C4-2B (cell line): ENCODE results near the gene ITGB2.

Source experiments
- H3K27ac ChIP-seq: fragments of 450-650 bp; 2 replicates; pipeline ENCODE4 v1.5.1; 2017
- ZFX ChIP-seq: fragments of 450-650 bp; IDR thresholded peaks from 2 replicates; pipeline ENCODE4 v1.6.1; 2017
- TF ChIP-seq, protein P1 (sequence below): fragments of 450-650 bp; conservative IDR thresholded peaks from 2 replicates; pipeline ENCODE4 v1.5.1; 2017; ENCODE audit warnings: mild to moderate bottlenecking

Gene ITGB2

DNA sequence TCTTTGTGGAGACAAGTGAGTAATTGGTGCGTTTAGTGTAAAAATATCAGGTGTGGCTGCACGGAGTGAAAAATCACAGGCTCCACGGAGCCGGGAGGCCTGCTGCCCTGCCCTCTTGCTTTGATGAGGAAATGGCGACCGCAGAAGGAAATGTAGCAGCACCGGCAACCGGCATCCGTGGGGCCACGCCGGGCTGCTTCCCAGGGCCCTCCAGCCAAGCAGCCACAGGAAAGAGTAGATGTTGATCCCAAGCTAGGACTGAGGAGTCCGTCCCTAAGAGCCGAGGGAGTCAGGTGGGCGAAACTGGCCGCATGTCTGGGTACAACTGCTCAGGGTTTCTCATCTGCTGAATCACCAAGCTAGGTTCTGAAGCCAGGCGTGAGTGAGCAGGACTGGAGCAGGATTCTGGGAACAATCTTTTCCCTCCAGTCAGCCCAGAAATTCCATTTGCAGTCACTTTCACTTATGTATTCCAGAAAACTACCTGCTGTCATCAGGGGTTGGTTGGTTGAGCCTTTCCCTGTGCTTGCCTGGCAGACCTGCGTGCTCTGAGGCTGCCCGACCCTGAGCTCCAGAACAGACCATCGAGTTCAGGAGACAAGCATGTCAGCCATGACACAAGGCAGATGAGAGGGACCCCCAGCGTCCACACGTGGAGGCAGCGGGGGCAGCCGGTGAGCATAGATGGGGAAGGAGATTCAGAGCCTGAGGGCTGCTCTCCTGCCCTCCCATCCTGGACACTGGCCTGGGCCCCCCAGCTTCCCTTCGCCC, 5.8 kb upstream of the ITGB2 start:
- no peak overlapping the region for H3K27ac ChIP-seq

DNA sequence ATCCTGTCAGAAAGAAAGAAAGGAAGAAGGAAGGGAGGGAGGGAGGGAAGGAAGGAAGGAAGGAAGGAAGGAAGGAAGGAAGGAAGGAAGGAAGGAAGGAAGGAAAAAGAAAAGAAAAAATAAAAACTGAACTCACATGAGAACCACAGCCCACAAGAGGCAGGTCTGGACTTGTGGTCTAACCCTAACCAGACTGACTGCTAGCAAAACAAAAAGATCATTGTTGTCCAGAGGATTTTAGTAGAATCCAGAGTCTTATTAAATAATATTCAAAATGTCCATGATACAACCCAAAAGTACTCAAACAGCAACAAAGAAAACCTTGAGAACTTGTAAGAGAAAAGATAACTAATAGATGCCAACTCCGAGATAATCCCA, 4.7 kb upstream of the ITGB2 start:
- TF ChIP-seq ZFX, result no peak
- TF ChIP-seq, protein P1, sequence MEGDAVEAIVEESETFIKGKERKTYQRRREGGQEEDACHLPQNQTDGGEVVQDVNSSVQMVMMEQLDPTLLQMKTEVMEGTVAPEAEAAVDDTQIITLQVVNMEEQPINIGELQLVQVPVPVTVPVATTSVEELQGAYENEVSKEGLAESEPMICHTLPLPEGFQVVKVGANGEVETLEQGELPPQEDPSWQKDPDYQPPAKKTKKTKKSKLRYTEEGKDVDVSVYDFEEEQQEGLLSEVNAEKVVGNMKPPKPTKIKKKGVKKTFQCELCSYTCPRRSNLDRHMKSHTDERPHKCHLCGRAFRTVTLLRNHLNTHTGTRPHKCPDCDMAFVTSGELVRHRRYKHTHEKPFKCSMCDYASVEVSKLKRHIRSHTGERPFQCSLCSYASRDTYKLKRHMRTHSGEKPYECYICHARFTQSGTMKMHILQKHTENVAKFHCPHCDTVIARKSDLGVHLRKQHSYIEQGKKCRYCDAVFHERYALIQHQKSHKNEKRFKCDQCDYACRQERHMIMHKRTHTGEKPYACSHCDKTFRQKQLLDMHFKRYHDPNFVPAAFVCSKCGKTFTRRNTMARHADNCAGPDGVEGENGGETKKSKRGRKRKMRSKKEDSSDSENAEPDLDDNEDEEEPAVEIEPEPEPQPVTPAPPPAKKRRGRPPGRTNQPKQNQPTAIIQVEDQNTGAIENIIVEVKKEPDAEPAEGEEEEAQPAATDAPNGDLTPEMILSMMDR, result no peak
- H3K27ac ChIP-seq, result no peak overlapping the region

More for the DNA sequence above, 5.8 kb upstream of the ITGB2 start:
- no peak for TF ChIP-seq ZFX
- TF ChIP-seq, protein P1, result no peak

DNA sequence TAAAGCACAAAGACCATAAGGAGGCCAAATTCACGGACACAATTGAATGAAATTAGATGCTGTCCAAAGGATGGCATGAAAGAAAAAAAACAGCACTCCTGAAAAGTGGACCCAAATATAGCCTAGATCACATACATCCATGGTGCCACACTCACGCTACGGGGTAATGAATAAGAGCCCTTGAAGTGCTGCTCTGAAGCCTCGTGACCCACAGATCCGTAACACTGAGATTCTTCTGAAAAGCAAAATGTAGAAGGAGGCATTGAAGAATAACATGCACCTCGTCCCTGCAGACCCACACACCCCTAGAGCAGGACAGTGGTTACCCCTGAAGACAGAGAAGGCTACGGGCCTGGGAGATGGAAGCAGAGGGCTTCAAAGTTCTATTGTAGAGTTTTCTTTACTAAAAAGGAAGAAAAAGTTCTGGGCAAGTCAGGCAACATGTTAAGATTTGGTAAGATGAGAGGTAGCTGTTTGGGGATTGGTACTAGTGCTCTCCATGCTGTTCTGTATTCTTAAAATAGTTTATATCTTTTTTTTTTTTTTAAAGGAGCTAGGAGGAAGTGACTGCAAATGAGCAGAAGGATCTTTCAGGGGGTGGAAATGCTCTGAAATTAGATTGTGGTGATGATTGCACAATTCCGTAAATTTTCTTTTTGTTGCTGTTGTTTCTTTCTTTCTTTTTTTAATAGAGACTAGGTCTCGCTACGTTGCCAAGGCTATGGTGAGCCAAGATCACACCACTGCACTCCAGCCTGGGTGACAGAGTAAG, 4.1 kb upstream of the ITGB2 start:
- no peak for TF ChIP-seq ZFX
- TF ChIP-seq, protein P1, result no peak
- H3K27ac ChIP-seq, result no peak overlapping the region

DNA sequence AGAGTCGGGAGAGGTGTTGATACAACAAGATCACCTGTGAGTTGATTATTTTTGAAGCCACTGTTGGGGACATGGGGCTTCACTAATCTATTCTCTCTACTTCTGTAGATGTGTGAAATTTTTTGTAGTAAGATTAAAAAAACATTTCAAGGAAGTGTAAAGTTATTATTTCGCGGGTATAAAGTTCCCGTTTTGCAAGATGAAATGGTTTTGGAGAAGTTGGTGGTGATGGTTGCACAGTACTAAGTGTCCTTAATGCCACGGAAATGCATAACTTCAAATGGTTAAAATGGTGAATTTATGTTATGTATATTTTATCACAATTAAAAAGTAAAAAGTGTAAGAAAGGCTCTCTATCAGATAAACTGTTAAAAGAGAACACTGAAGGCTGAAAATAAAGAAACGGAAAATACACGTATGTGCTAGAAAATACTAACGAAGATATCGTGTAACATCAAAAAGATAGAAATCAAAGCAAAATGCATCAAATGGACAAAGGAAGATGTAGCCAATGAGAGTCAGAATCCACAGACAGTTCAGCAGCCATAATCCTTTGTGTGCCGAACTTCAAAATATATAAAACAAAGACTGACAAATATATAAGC, 2.9 kb upstream of the ITGB2 start:
- H3K27ac ChIP-seq, result no peak overlapping the region

DNA sequence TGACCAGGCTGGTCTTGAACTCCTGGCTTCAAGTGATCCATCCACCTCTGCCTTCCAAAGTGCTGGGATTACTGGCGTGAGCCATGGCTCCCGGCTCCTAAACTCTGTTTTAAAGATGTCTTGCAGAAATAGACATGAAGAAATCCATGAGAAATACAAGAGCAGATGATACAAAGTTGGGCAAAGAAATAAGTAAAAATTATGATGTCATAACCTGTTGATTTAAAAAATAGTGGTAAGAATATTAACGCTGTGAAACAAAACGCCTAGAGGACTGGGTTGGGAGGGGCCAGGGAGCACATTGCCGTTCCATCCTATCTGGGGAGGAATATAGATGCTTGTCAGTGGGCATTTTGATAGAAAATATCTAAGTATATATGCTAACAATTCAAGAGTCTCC, 1.2 kb upstream of the ITGB2 start:
- no peak for TF ChIP-seq ZFX
- TF ChIP-seq, protein P1, result no peak
- H3K27ac ChIP-seq, result no peak overlapping the region

More for the DNA sequence above, 2.9 kb upstream of the ITGB2 start:
- no peak for TF ChIP-seq ZFX
- TF ChIP-seq, protein P1, result no peak

DNA sequence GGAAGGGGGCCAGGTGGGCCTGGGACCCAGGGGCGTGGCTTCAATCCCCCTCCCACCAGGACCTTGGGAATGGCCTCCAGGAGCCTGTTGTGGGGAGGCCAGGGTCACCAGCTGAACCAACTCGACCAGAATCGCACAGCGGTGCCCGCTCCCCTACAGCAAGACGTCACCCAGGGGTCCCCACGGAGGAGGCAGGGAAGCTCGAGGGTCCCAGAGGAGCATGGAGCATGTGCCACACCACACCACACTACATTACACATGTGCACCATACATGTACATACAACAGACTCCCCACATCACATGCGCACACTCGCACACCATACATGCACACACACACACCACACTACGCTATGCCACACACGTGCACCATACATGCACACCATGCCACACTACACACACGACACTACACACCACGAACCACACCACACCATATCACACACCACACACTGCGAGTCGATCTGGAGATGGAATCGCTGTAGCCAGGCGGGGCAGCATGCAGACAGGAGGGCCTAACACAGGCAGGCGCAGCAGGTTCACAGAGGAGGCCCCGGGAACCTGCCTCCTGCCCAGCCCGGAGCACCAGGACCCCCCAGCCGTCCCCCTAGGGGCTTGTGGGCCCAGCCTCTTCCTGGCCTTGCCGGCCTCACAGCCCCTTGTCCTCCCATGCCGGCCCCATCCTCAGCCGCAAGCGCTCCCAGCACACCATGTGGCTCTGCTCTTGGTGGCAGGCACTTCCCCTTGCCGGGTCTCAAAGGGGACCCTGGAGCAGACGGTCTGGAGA, 596 bp downstream of the ITGB2 start:
- no peak for TF ChIP-seq ZFX
- TF ChIP-seq, protein P1, result no peak
- no peak overlapping the region for H3K27ac ChIP-seq
